Uterus (tissue), 4 donors: ENCODE data around the gene PTPRF. TPM values are rescaled to one million over a fixed set of nuclear protein-coding genes. Genes with fewer than 3 reads are reported as not detected.

Experiments used
- DNase-seq, 2 donors: peaks; one replicate each; pipeline ENCODE4 v3.0.0-alpha.2; 2019 to 2020
- H3K27ac ChIP-seq, 2 donors: fragments of 200-600 bp; sonication (generic); 1 replicate in 1 of 2; 2 replicates in 1 of 2; pipeline ENCODE4 v1.5.1; 2016 to 2018
- H3K27me3 ChIP-seq, 2 donors: fragments of 200-600 bp; sonication (generic); one replicate each; pipeline ENCODE4 v1.5.1; 2018 to 2019; ENCODE audit warnings: control low read depth in 1 of 2
- H3K36me3 ChIP-seq, 2 donors: fragments of 200-600 bp; sonication (generic); one replicate each; pipeline ENCODE4 v1.5.1; 2019; ENCODE audit warnings: control low read depth in 1 of 2
- H3K4me1 ChIP-seq, 2 donors: fragments of 200-600 bp; sonication (generic); one replicate each; pipeline ENCODE4 v1.5.1; 2018 to 2019; ENCODE audit warnings: control low read depth in 1 of 2
- H3K4me3 ChIP-seq, 2 donors: fragments of 200-600 bp; sonication (generic); 1 replicate in 1 of 2; 2 replicates in 1 of 2; pipeline ENCODE4 v1.5.1; 2018 to 2019; ENCODE audit warnings: mild to moderate bottlenecking in 1 of 2
- H3K9me3 ChIP-seq, 2 donors: fragments of 200-600 bp; sonication (generic); one replicate each; pipeline ENCODE4 v1.5.1; 2019; ENCODE audit warnings: control low read depth in 1 of 2
- CTCF ChIP-seq, 4 experiments: fragments of 200-600 bp in 2 of 4; fragments of 450-650 bp in 2 of 4; sonication (generic) in 2 of 4; IDR thresholded peaks; one replicate each; pipeline ENCODE4 v1.5.1; 2016 to 2019; ENCODE audit warnings: antibody characterized with exemption in 4 of 4, mild to moderate bottlenecking in 2 of 4, moderate library complexity in 1 of 4
- POLR2A ChIP-seq, 2 donors: fragments of 450-650 bp; IDR thresholded peaks; one replicate each; pipeline ENCODE4 v1.6.1; 2016; ENCODE audit warnings: antibody characterized with exemption in 2 of 2, mild to moderate bottlenecking in 1 of 2, moderate library complexity in 1 of 2
- intact Hi-C: fragments of 100-400 bp; cut with DNase I; formaldehyde crosslinking; loops from one replicate; pipeline ENCODE4 v1.15.1; 2023; ENCODE audit warnings: low total_unique reads
- total RNA-seq, 4 donors: library from RNA; depleted of rRNA in 3 of 4; stranded (reverse); fragments of >200 nt in 3 of 4; gene quantifications; one replicate each; pipeline versions ENCODE4 v1.1.0 to v1.2.4, GENCODE V29; 2014 to 2023
- donor health status: DM: yes; HTN: yes; CAD: no.

The PTPRF gene
- total RNA-seq, 4 donors from 2014 or later, result 24.7 to 172 (median 124) TPM

- intact Hi-C loops, result no loop called here
- no peak for TF ChIP-seq CTCF (IDR thresholded peaks at IDR 0.05)
- no peak for TF ChIP-seq POLR2A (IDR thresholded peaks at IDR 0.05)
- Histone ChIP-seq H3K4me1 (no peaks in the 10 kb centered on the region), H3K36me3 (no peaks in the 10 kb centered on the region), H3K4me3 (no peak overlapping the region), H3K27me3 (no peaks in the 10 kb centered on the region), H3K27ac (no peak overlapping the region), H3K9me3 (no peaks in the 10 kb centered on the region)
- DNase-seq, result no peak
Measured at GRCh38 chr1:43605157-43605556, 74.5 kb downstream of the PTPRF start.

GRCh38 chr1:43605766-43606165 is 75.1 kb downstream of the PTPRF start:
- H3K27ac ChIP-seq, result no peak overlapping the region
- DNase-seq, result no peak
- H3K9me3 ChIP-seq, result no peaks in the 10 kb centered on the region
- H3K4me3 ChIP-seq, result no peak overlapping the region
- H3K4me1 ChIP-seq, result no peaks in the 10 kb centered on the region
- TF ChIP-seq POLR2A (IDR thresholded peaks at IDR 0.05), result no peak
- TF ChIP-seq CTCF (IDR thresholded peaks at IDR 0.05), result no peak
- no peaks in the 10 kb centered on the region for H3K36me3 ChIP-seq
- intact Hi-C loops, result no loop called here
- H3K27me3 ChIP-seq, result no peaks in the 10 kb centered on the region

- H3K9me3 ChIP-seq, result no peaks in the 10 kb centered on the region
- intact Hi-C loops, result no loop called here
- H3K36me3 ChIP-seq, result no peaks in the 10 kb centered on the region
- no peaks in the 10 kb centered on the region for H3K27me3 ChIP-seq
- H3K27ac ChIP-seq, result no peak overlapping the region
- TF ChIP-seq POLR2A (IDR thresholded peaks at IDR 0.05) (no peak), CTCF (IDR thresholded peaks at IDR 0.05) (no peak)
- H3K4me3 ChIP-seq, result no peak overlapping the region
- DNase-seq, result no peak
- no peaks in the 10 kb centered on the region for H3K4me1 ChIP-seq
Measured at GRCh38 chr1:43606624-43607023, 75.9 kb downstream of the PTPRF start.

- Histone ChIP-seq H3K9me3 (no peaks in the 10 kb centered on the region), H3K27ac (no peak overlapping the region), H3K4me3 (no peak overlapping the region), H3K27me3 (no peaks in the 10 kb centered on the region), H3K36me3 (no peaks in the 10 kb centered on the region), H3K4me1 (no peaks in the 10 kb centered on the region)
- intact Hi-C loops, result no loop called here
- no peak for TF ChIP-seq POLR2A (IDR thresholded peaks at IDR 0.05)
- no peak for TF ChIP-seq CTCF (IDR thresholded peaks at IDR 0.05)
- DNase-seq, result no peak
Measured at GRCh38 chr1:43608827-43609226, 78.1 kb downstream of the PTPRF start.

- TF ChIP-seq POLR2A (IDR thresholded peaks at IDR 0.05) (no peak), CTCF (IDR thresholded peaks at IDR 0.05) (no peak)
- no peak overlapping the region for H3K27ac ChIP-seq
- no peaks in the 10 kb centered on the region for H3K36me3 ChIP-seq
- DNase-seq, result no peak
- H3K4me3 ChIP-seq, result no peak overlapping the region
- no peaks in the 10 kb centered on the region for H3K9me3 ChIP-seq
- no peaks in the 10 kb centered on the region for H3K27me3 ChIP-seq
- intact Hi-C loops, result no loop called here
- no peaks in the 10 kb centered on the region for H3K4me1 ChIP-seq
Measured at GRCh38 chr1:43610339-43610738, 79.7 kb downstream of the PTPRF start.
